Iris pigment epithelial cell (primary cell): ENCODE results near the gene MTPN.

Experiments
- DNase-seq: peaks from one replicate; pipeline ENCODE4 v3.0.0-alpha.2; 2011; ENCODE audit warnings: low read depth

MTPN gene

GRCh38 chr7:135924302-135924701 is 52.9 kb downstream of the MTPN start:
- no peak for DNase-seq

GRCh38 chr7:135922263-135922662 is 54.9 kb downstream of the MTPN start:
- DNase-seq, result no peak

GRCh38 chr7:135920478-135920877 is 56.7 kb downstream of the MTPN start:
- no peak for DNase-seq

- DNase-seq, result no peak
These were observed 57.9 kb downstream of the MTPN start for GRCh38 chr7:135919071-135919841.

GRCh38 chr7:135918134-135918533 is 59.0 kb downstream of the MTPN start:
- no peak for DNase-seq

GRCh38 chr7:135917721-135918120 is 59.4 kb downstream of the MTPN start:
- no peak for DNase-seq

GRCh38 chr7:135914346-135914745 is 62.8 kb downstream of the MTPN start:
- no peak for DNase-seq

- no peak for DNase-seq
These were observed 63.8 kb downstream of the MTPN start for GRCh38 chr7:135913404-135913803.

- DNase-seq, result no peak
These were observed 66.1 kb downstream of the MTPN start for GRCh38 chr7:135911099-135911498.

- no peak for DNase-seq
These were observed 66.6 kb downstream of the MTPN start for GRCh38 chr7:135910393-135911036.

GRCh38 chr7:135905858-135906257 is 71.3 kb downstream of the MTPN start:
- no peak for DNase-seq

GRCh38 chr7:135905355-135905754 is 71.8 kb downstream of the MTPN start:
- no peak for DNase-seq

GRCh38 chr7:135904282-135904681 is 72.9 kb downstream of the MTPN start:
- no peak for DNase-seq

GRCh38 chr7:135901585-135902540 is 75.3 kb downstream of the MTPN start:
- no peak for DNase-seq

- DNase-seq, result no peak
These were observed 77.1 kb downstream of the MTPN start for GRCh38 chr7:135900065-135900546.

- no peak for DNase-seq
These were observed 77.6 kb downstream of the MTPN start for GRCh38 chr7:135899458-135900064.

- no peak for DNase-seq
These were observed 78.9 kb downstream of the MTPN start for GRCh38 chr7:135898226-135898625.

GRCh38 chr7:135894816-135895215 is 82.3 kb downstream of the MTPN start:
- DNase-seq, result no peak

- DNase-seq, result no peak
These were observed 87.3 kb downstream of the MTPN start for GRCh38 chr7:135889823-135890222.

GRCh38 chr7:135888740-135889139 is 88.4 kb downstream of the MTPN start:
- no peak for DNase-seq

GRCh38 chr7:135886345-135887132 is 90.6 kb downstream of the MTPN start:
- no peak for DNase-seq
